ENCODE measurements around the gene ADAM12. TPM values are rescaled to one million over a fixed set of nuclear protein-coding genes. Genes with fewer than 3 reads are reported as not detected.

Gene ADAM12
- total and polyA plus RNA-seq, 2 of the 13 experiments (the other 11 are each of a cell fraction or from before 2014, with no cell fraction given), result not detected

DNA sequence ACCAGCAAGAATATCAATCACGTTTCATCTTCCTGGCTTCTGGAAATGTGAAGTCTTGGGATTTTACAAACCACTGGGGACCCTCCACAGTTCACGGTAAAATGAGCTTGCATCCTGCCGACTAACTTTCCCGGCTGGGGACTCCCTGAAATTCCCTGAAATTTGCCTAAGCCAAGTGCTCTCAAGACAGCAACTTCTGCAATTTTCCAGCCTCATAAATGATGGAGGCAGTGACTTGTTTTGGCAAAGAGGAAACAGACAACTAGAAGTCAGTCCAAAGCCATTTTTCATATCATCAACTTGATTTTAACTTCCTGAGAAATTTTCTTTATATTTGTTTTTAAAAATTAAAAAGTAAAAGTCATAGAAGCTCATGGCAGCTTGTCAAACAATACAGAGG lies 279.6 kb downstream of the ADAM12 start:
- Histone ChIP-seq H3K27ac (ENCODE audit: extremely low read length, insufficient read depth, low read length) (no peak overlapping the region), H3K79me2 (ENCODE audit: insufficient read depth, low read length) (no peaks in the 10 kb centered on the region), H3K4me1 (ENCODE audit: insufficient read depth, low read length) (no peaks in the 10 kb centered on the region), H4K20me1 (ENCODE audit: insufficient read depth, low read length) (no peaks in the 10 kb centered on the region; the same call in 1 of the 2 replicates), H3K9ac (ENCODE audit: insufficient read depth, low read depth, low read length) (no peak overlapping the region), H2AFZ (ENCODE audit: low read length) (no peak overlapping the region), H3K4me3 (replicated peaks in 1 of 3; ENCODE audit: insufficient read depth in 1 of 3, low read depth in 2 of 3, low read length in 3 of 3) (no peak overlapping the region), H3K4me2 (ENCODE audit: low read depth, low read length) (no peak overlapping the region), H3K36me3 (replicated peaks in 1 of 2; ENCODE audit: control insufficient read depth in 1 of 2, insufficient read depth in 2 of 2, low read length in 2 of 2) (no peaks in the 10 kb centered on the region), H3K9me3 (ENCODE audit: low read length) (no peaks in the 10 kb centered on the region), H3K27me3 (ENCODE audit: control insufficient read depth in 1 of 2, insufficient read depth in 2 of 2, low read length in 2 of 2) (peaks cover 2 to 35% of the 10 kb centered on the region in 2 experiments; a peak in 3 of 5 replicates)
- POLR2A ChIA-PET, result no interaction called here
- CTCF ChIA-PET (ENCODE audit: low intra/inter-chr PET ratio, low total read pairs), result no interaction called here
- in situ Hi-C loops (cut with HindIII; ENCODE audit: extremely low pct_ligation_motif_present, low pct_unique_long_range_greater_than_20kb), result no loop called here
- intact Hi-C loops (cut with micrococcal nuclease; ENCODE audit: unreplicated experiment), result no loop called here
- FAIRE-seq (no peak), ATAC-seq (no peak), DNase-seq (ENCODE audit: low spot score) (no peak)
- TF ChIP-seq ZFP62 (CRISPR knock-in tag; IDR thresholded peaks at IDR 0.05) (no peak), ZNF672 (CRISPR knock-in tag; IDR thresholded peaks at IDR 0.05) (no peak)
- BruUV-seq (replicated peaks), result no TSS peak
- 0% methylated on average over 4 of the region's 4 CpGs for WGBS (ENCODE audit: low lambda C conversion rate)

DNA sequence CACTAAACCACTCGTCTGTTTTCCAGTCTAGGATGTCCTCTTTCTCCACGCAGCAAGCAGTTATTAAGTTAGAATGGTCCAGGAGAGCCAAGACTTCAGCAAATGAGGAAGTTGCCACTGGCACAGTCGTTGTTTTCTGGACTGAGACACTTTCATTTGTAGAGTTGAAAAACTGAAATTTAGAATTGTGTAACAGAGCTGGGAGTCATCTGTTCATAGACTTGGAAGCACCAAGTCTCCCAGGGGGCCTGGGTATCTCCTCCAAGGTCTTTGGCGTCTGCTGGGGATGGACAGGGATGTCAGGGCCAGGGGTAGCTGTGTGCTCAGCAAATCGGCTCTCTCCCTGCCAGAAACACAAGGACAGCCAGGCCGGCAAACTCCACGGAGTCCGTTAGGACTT lies 283.5 kb downstream of the ADAM12 start:
- ChIA-PET CTCF (ENCODE audit: low intra/inter-chr PET ratio, low total read pairs) (no interaction called here), POLR2A (no interaction called here)
- no peak overlapping the region for H2AFZ ChIP-seq (ENCODE audit: low read length)
- WGBS (ENCODE audit: low lambda C conversion rate), result 7% methylated on average over 8 of the region's 8 CpGs
- H4K20me1 ChIP-seq (ENCODE audit: insufficient read depth, low read length), result no peaks in the 10 kb centered on the region; the same call in 1 of the 2 replicates
- no peak overlapping the region for H3K9ac ChIP-seq (ENCODE audit: insufficient read depth, low read depth, low read length)
- BruUV-seq (replicated peaks), result no TSS peak
- no peak for TF ChIP-seq GPBP1L1 (CRISPR knock-in tag; IDR thresholded peaks at IDR 0.05)
- no peak for TF ChIP-seq ZNF121 (CRISPR knock-in tag; IDR thresholded peaks at IDR 0.05)
- no peak for TF ChIP-seq CCAR2 (optimal IDR thresholded peaks at IDR 0.05; ENCODE audit: low read depth, low read length)
- TF ChIP-seq FOXO4 (CRISPR knock-in tag; conservative IDR thresholded peaks at IDR 0.05), result no peak
- no peak for TF ChIP-seq ZNF350 (CRISPR knock-in tag; IDR thresholded peaks at IDR 0.05; ENCODE audit: borderline replicate concordance, low read depth)
- no peaks in the 10 kb centered on the region for H3K9me3 ChIP-seq (ENCODE audit: low read length)
- H3K79me2 ChIP-seq (ENCODE audit: insufficient read depth, low read length), result no peaks in the 10 kb centered on the region
- no peaks in the 10 kb centered on the region for H3K4me1 ChIP-seq (ENCODE audit: insufficient read depth, low read length)
- FAIRE-seq (no peak), DNase-seq (ENCODE audit: low spot score) (no peak), ATAC-seq (no peak)
- H3K27ac ChIP-seq (ENCODE audit: extremely low read length, insufficient read depth, low read length), result no peak overlapping the region
- in situ Hi-C loops (cut with HindIII; ENCODE audit: extremely low pct_ligation_motif_present, low pct_unique_long_range_greater_than_20kb), result no loop called here
- H3K36me3 ChIP-seq (replicated peaks in 1 of 2; ENCODE audit: control insufficient read depth in 1 of 2, insufficient read depth in 2 of 2, low read length in 2 of 2), result no peaks in the 10 kb centered on the region
- no peak overlapping the region for H3K4me2 ChIP-seq (ENCODE audit: low read depth, low read length)
- peaks cover 2 to 41% of the 10 kb centered on the region in 2 experiments; a peak in 3 of 5 replicates for H3K27me3 ChIP-seq (ENCODE audit: control insufficient read depth in 1 of 2, insufficient read depth in 2 of 2, low read length in 2 of 2)
- H3K4me3 ChIP-seq (replicated peaks in 1 of 3; ENCODE audit: insufficient read depth in 1 of 3, low read depth in 2 of 3, low read length in 3 of 3), result no peak overlapping the region
- intact Hi-C loops (cut with micrococcal nuclease; ENCODE audit: unreplicated experiment), result no loop called here
